Trophoblast cell (in vitro differentiated cells and primary cell): ENCODE results near the gene ABCG1.

Experiments
- DNase-seq, 2 donors: peaks; one replicate each; pipeline ENCODE4 v3.0.0-alpha.2; 2016
- H2AFZ ChIP-seq: 2 replicates; pipeline ENCODE4 v1.6.1; 2013; ENCODE audit warnings: low read length, moderate library complexity, mild to moderate bottlenecking; ENCODE audit not compliant: insufficient read depth, poor library complexity
- H2AK5ac ChIP-seq: 2 replicates; pipeline ENCODE4 v1.6.1; 2013; ENCODE audit warnings: mild to moderate bottlenecking, low read length
- H2BK120ac ChIP-seq: 2 replicates; pipeline ENCODE4 v1.6.1; 2013; ENCODE audit warnings: low read length, mild to moderate bottlenecking, moderate library complexity; ENCODE audit not compliant: insufficient read depth, poor library complexity
- H2BK12ac ChIP-seq: 2 replicates; pipeline ENCODE4 v1.6.1; 2013; ENCODE audit warnings: mild to moderate bottlenecking, low read length, moderate library complexity
- H2BK5ac ChIP-seq: 2 replicates; pipeline ENCODE4 v1.6.1; 2013; ENCODE audit warnings: low read length, low read depth, moderate library complexity, mild to moderate bottlenecking; ENCODE audit not compliant: poor library complexity
- H3K14ac ChIP-seq: 2 replicates; pipeline ENCODE4 v1.6.1; 2013; ENCODE audit warnings: mild to moderate bottlenecking, low read length
- H3K18ac ChIP-seq: 2 replicates; pipeline ENCODE4 v1.6.1; 2013; ENCODE audit warnings: mild to moderate bottlenecking, low read length
- H3K23ac ChIP-seq: 2 replicates; pipeline ENCODE4 v1.6.1; 2013; ENCODE audit warnings: low read length
- H3K27ac ChIP-seq: 2 replicates; pipeline ENCODE4 v1.5.1; 2013; ENCODE audit warnings: low read depth, mild to moderate bottlenecking, inconsistent platforms, low read length, moderate library complexity
- H3K27me3 ChIP-seq: 2 replicates; pipeline ENCODE4 v1.6.1; 2013; ENCODE audit warnings: inconsistent platforms, mild to moderate bottlenecking, low read length, moderate library complexity; ENCODE audit not compliant: insufficient read depth
- H3K36me3 ChIP-seq, 2 experiments: 1 replicate in 1 of 2; 2 replicates in 1 of 2; pipeline ENCODE4 v1.6.1; 2013; ENCODE audit warnings: low read length in 2 of 2, mild to moderate bottlenecking in 2 of 2, moderate library complexity in 1 of 2; ENCODE audit not compliant: insufficient read depth in 2 of 2, control insufficient read depth in 1 of 2
- H3K4ac ChIP-seq: 2 replicates; pipeline ENCODE4 v1.6.1; 2013; ENCODE audit warnings: low read depth, mild to moderate bottlenecking, low read length, moderate library complexity
- H3K4me1 ChIP-seq, 2 experiments: 1 replicate in 1 of 2; 2 replicates in 1 of 2; pipeline ENCODE4 v1.6.1; 2013; ENCODE audit warnings: low read length in 2 of 2, mild to moderate bottlenecking in 2 of 2, moderate library complexity in 1 of 2; ENCODE audit not compliant: insufficient read depth in 2 of 2, control insufficient read depth in 1 of 2
- H3K4me2 ChIP-seq: 2 replicates; pipeline ENCODE4 v1.6.1; 2013; ENCODE audit warnings: inconsistent platforms, mild to moderate bottlenecking, low read length, moderate library complexity
- H3K4me3 ChIP-seq: 2 replicates; pipeline ENCODE4 v1.5.1; 2013; ENCODE audit warnings: mild to moderate bottlenecking, low read depth, low read length, inconsistent platforms
- H3K79me1 ChIP-seq: one replicate; pipeline ENCODE4 v1.6.1; 2013; ENCODE audit warnings: low read length
- H3K79me2 ChIP-seq: 2 replicates; pipeline ENCODE4 v1.6.1; 2013; ENCODE audit warnings: low read length, mild to moderate bottlenecking; ENCODE audit not compliant: control insufficient read depth, insufficient read depth, poor library complexity
- H3K9ac ChIP-seq: 2 replicates; pipeline ENCODE4 v1.6.1; 2013; ENCODE audit warnings: mild to moderate bottlenecking, low read length
- H3K9me3 ChIP-seq: 2 replicates; pipeline ENCODE4 v1.6.1; 2013; ENCODE audit warnings: low read depth, mild to moderate bottlenecking, control low read depth, inconsistent platforms, low read length; ENCODE audit not compliant: insufficient read depth
- H4K12ac ChIP-seq: 2 replicates; pipeline ENCODE4 v1.6.1; 2013; ENCODE audit warnings: low read depth, mild to moderate bottlenecking, low read length, moderate library complexity
- H4K8ac ChIP-seq: 2 replicates; pipeline ENCODE4 v1.6.1; 2013; ENCODE audit warnings: low read depth, mild to moderate bottlenecking, low read length, moderate library complexity
- H4K91ac ChIP-seq: one replicate; pipeline ENCODE4 v1.6.1; 2013; ENCODE audit warnings: low read depth, mild to moderate bottlenecking, low read length, moderate library complexity
- WGBS: extraction: QIAGEN DNeasy Blood & Tissue Kit; methylation state at CpG from one replicate; pipeline ENCODE4 v1.1.7; 2013; ENCODE audit warnings: missing lambda C conversion rate; ENCODE audit not compliant: insufficient read length, insufficient coverage; ENCODE audit errors: extremely low coverage; 5-methylcytosine and 5-hydroxymethylcytosine counted together

Gene ABCG1

DNA sequence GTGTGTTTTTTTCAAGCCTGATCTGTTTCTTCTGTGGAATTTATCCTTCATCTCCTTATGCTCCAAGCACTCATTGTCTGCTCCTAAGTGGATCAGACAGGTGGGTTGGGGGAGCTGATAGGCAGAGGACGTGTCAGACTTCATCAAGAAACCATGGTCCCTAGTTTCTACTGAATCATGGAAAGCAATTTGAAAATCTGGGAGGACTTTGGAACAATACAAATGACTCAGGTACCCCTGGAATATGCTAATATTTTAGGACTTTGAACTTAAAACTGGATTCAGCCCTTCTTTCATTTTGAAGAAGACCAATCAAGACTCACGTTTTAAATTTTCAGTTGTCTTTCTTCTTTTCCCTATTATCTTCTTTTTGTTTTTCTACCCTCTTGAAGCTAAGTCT, 7.7 kb downstream of the ABCG1 start:
- Histone ChIP-seq H3K14ac (no peak overlapping the region), H3K23ac (no peak overlapping the region), H3K36me3 (no peaks in the 10 kb centered on the region), H3K27me3 (peaks cover 6% of the 10 kb centered on the region), H3K4me3 (no peak overlapping the region), H3K9me3 (peaks cover 8% of the 10 kb centered on the region), H2AFZ (no peak overlapping the region), H4K8ac (no peak overlapping the region), H3K9ac (no peak overlapping the region), H3K4me1 (no peaks in the 10 kb centered on the region), H2BK5ac (no peak overlapping the region), H3K27ac (no peak overlapping the region), H3K18ac (no peak overlapping the region), H4K12ac (no peak overlapping the region), H2BK12ac (no peak overlapping the region), H3K79me1 (no peaks in the 10 kb centered on the region), H3K79me2 (no peaks in the 10 kb centered on the region), H3K4ac (no peak overlapping the region), H2BK120ac (no peak overlapping the region), H2AK5ac (no peak overlapping the region), H3K4me2 (no peak overlapping the region), H4K91ac (no peak overlapping the region)
- WGBS = no CpG with 5 or more reads among the region's 2 CpGs
- no peak for DNase-seq

DNA sequence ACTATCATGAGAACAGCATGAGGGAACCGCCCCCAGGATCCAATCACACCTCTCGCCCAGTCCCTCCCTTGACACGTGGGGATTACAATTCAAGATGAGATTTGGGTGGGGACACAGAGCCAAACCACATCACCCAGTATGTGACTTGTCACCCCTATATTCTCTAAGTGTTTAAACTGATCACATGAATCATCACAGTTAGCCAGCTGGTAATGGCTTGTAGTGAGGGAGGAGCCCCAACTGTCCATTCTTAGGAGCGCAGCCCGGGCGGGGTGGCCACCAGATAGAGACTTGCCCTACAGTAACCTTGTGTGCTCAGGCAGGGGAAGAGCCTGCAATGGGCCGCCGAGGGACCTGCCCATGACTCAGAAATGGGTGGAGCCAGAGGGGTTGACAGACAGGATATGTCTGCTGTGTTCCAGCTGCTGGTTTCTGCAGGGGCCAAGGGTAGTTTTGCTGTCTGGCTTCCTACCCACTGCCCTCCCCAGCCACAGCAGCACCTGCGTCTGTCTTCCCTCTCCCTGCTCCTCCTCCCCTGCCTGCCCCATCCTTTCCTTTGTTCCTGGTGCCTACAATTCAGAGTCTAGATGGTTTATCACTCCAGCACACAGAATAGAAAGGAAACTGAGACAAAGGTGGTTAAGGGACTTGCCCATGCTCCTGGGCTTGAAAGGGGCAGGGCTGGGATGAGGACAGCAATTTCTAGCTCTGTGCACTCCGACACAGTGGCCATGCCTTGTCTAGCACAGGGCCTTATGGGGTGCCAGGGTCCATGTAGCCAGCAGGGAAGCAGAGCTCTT, 9.2 kb downstream of the ABCG1 start:
- Histone ChIP-seq H3K27ac (no peak overlapping the region), H2BK120ac (no peak overlapping the region), H2BK5ac (no peak overlapping the region), H3K79me2 (no peaks in the 10 kb centered on the region), H3K18ac (no peak overlapping the region), H3K27me3 (peaks cover 6% of the 10 kb centered on the region), H3K4ac (no peak overlapping the region), H4K12ac (no peak overlapping the region), H3K23ac (no peak overlapping the region), H2BK12ac (no peak overlapping the region), H3K9me3 (peaks cover 8% of the 10 kb centered on the region), H4K8ac (no peak overlapping the region), H3K4me1 (peaks cover under 1 to 2% of the 10 kb centered on the region in 2 experiments), H3K79me1 (no peaks in the 10 kb centered on the region), H3K14ac (no peak overlapping the region), H3K36me3 (no peaks in the 10 kb centered on the region), H3K9ac (no peak overlapping the region), H2AK5ac (no peak overlapping the region), H3K4me3 (no peak overlapping the region), H2AFZ (no peak overlapping the region), H3K4me2 (no peak overlapping the region), H4K91ac (no peak overlapping the region)
- WGBS = no CpG with 5 or more reads among the region's 10 CpGs
- peak; percentile 95 for DNase-seq

DNA sequence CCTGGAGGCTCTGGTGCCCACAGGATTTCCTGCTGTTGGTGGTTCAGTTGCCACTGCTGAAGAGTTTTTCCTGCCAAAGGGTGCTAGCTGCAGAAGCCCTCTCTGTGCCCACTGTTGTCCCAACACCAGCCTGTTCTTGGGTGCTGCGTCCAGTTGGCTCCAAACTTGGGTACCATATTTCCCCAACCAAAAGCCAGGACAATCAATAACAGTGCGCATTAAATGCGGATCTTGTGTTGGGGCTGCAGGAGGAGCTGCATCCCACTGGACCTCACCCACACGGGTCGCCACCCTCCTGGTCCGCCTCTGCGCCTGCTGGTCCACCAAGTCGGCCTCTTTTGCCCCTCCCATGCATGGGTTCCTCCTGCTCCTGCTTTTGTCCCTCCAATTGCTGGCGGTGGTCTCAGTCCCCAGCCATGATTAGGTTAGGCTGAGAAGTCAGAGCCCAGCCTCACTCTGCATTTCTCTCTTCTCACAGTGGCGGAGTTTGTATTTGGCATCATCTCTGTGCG, 9.8 kb downstream of the ABCG1 start:
- Histone ChIP-seq H2BK12ac (no peak overlapping the region), H3K18ac (no peak overlapping the region), H3K4me3 (no peak overlapping the region), H4K12ac (no peak overlapping the region), H3K4me1 (peaks cover 4 to 6% of the 10 kb centered on the region in 2 experiments), H2AFZ (no peak overlapping the region), H3K27ac (no peak overlapping the region), H3K4ac (no peak overlapping the region), H3K27me3 (peaks cover 2% of the 10 kb centered on the region), H3K14ac (no peak overlapping the region), H3K4me2 (no peak overlapping the region), H2BK5ac (no peak overlapping the region), H3K23ac (no peak overlapping the region), H2AK5ac (no peak overlapping the region), H3K9ac (no peak overlapping the region), H4K8ac (no peak overlapping the region), H3K79me2 (no peaks in the 10 kb centered on the region), H3K36me3 (no peaks in the 10 kb centered on the region), H4K91ac (no peak overlapping the region), H2BK120ac (no peak overlapping the region), H3K9me3 (peaks cover 7% of the 10 kb centered on the region), H3K79me1 (no peaks in the 10 kb centered on the region)
- no CpG with 5 or more reads among the region's 11 CpGs for WGBS
- no peak for DNase-seq

DNA sequence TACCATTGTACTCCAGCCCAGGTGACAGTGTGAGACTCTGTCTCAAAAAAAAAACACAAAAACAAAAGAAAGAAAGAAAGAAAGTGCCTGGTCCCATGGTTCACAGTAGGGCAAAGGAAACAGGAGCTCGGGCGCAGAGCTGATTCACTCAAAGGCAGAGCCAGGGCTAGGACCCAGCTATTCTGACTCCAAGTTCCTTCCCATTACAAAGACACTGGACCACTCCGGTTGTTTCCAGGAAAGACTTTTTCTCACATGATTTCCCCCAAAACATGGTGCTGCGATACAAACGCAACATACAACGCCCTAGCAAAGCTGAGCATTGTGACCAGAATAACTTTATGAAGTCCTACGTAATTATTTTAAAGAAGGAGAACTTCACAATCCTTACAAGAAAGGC, 10.7 kb downstream of the ABCG1 start:
- Histone ChIP-seq H2BK12ac (no peak overlapping the region), H3K79me1 (no peaks in the 10 kb centered on the region), H3K27ac (no peak overlapping the region), H3K4ac (no peak overlapping the region), H3K4me3 (no peak overlapping the region), H3K36me3 (no peaks in the 10 kb centered on the region), H4K8ac (no peak overlapping the region), H3K4me1 (peaks cover 10 to 11% of the 10 kb centered on the region in 2 experiments), H3K18ac (no peak overlapping the region), H2BK120ac (no peak overlapping the region), H3K9ac (no peak overlapping the region), H2BK5ac (no peak overlapping the region), H3K14ac (no peak overlapping the region), H4K91ac (no peak overlapping the region), H3K4me2 (no peak overlapping the region), H3K23ac (no peak overlapping the region), H2AFZ (no peak overlapping the region), H4K12ac (no peak overlapping the region), H3K9me3 (peaks cover 5% of the 10 kb centered on the region), H3K27me3 (peaks cover 2% of the 10 kb centered on the region), H2AK5ac (no peak overlapping the region), H3K79me2 (no peaks in the 10 kb centered on the region)
- no peak for DNase-seq
- WGBS = no CpG with 5 or more reads among the region's 7 CpGs
